Measurements from ENCODE around the gene ANKRD33.

Gene ANKRD33

GRCh38 chr12:51890511-51891171 lies 2.7 kb downstream of the ANKRD33 start:
- Histone ChIP-seq H3K4me1 (ENCODE audit: control insufficient read depth, insufficient read depth, low read length) (peaks cover 7% of the 10 kb centered on the region), H3K36me3 (ENCODE audit: control insufficient read depth in 2 of 2, insufficient read depth in 2 of 2, low read length in 2 of 2) (no peaks in the 10 kb centered on the region), H3K27me3 (ENCODE audit: control insufficient read depth in 1 of 2, insufficient read depth in 2 of 2, low read length in 2 of 2) (peaks cover 5 to 11% of the 10 kb centered on the region in 2 donors), H3K27ac (ENCODE audit: low read length) (no peak overlapping the region), H3K4me3 (ENCODE audit: low read length in 2 of 2) (no peak overlapping the region), H3K9ac (ENCODE audit: low read length in 2 of 2) (no peak overlapping the region), H3K9me3 (ENCODE audit: control insufficient read depth in 2 of 2, low read length in 2 of 2) (no peaks in the 10 kb centered on the region)

DNA sequence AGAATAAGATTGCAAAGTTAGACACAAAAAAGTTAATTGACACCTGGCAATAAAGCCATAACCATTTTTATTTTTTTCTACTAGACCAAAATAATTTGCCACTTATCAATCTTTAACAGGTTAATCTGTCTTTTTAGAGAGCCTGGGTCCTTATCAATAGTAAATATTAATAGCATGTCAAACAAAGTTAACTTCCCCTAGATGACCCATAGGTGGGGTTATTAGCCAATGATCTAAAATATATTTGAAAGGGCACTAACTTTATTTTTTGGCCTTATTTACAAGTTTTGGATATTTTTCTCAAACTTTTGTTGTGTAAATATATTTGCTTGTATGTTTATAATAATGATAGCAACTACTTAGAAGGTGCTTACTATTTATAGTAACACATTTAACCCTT lies 3.9 kb downstream of the ANKRD33 start:
- Histone ChIP-seq H3K36me3 (ENCODE audit: control insufficient read depth in 2 of 2, insufficient read depth in 2 of 2, low read length in 2 of 2) (no peaks in the 10 kb centered on the region), H3K4me3 (ENCODE audit: low read length in 2 of 2) (no peak overlapping the region), H3K9me3 (ENCODE audit: control insufficient read depth in 2 of 2, low read length in 2 of 2) (no peaks in the 10 kb centered on the region), H3K4me1 (ENCODE audit: control insufficient read depth, insufficient read depth, low read length) (peaks cover 10% of the 10 kb centered on the region), H3K27ac (ENCODE audit: low read length) (no peak overlapping the region), H3K9ac (ENCODE audit: low read length in 2 of 2) (no peak overlapping the region), H3K27me3 (ENCODE audit: control insufficient read depth in 1 of 2, insufficient read depth in 2 of 2, low read length in 2 of 2) (peaks cover 9 to 11% of the 10 kb centered on the region in 2 donors)

DNA sequence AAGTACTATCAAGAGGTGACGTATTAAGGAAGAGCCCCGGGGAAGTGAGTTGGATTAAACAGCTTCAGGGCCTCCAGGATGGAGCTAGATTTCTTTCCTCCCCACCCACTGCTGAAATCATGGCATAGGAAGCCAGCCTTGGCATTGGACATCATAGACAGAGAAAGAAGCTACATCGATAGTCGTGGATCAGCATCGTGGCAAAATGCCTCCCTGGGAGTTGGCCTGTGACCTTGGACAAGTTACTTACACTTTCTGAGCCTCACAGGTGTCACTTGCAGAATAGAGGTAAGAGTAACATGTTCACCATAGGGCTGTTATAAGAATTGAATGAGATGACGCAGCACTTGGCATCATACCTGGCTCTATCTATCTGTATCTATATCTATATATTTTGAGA lies 5.9 kb downstream of the ANKRD33 start:
- Histone ChIP-seq H3K4me1 (ENCODE audit: control insufficient read depth, insufficient read depth, low read length) (peaks cover 10% of the 10 kb centered on the region), H3K36me3 (ENCODE audit: control insufficient read depth in 2 of 2, insufficient read depth in 2 of 2, low read length in 2 of 2) (no peaks in the 10 kb centered on the region), H3K27me3 (ENCODE audit: control insufficient read depth in 1 of 2, insufficient read depth in 2 of 2, low read length in 2 of 2) (peaks cover 7 to 10% of the 10 kb centered on the region in 2 donors), H3K9ac (ENCODE audit: low read length in 2 of 2) (no peak overlapping the region), H3K4me3 (ENCODE audit: low read length in 2 of 2) (no peak overlapping the region), H3K27ac (ENCODE audit: low read length) (no peak overlapping the region), H3K9me3 (ENCODE audit: control insufficient read depth in 2 of 2, low read length in 2 of 2) (no peaks in the 10 kb centered on the region)

GRCh38 chr12:51895378-51896135 lies 7.7 kb downstream of the ANKRD33 start:
- H3K9me3 ChIP-seq (ENCODE audit: control insufficient read depth in 2 of 2, low read length in 2 of 2), result no peaks in the 10 kb centered on the region
- H3K36me3 ChIP-seq (ENCODE audit: control insufficient read depth in 2 of 2, insufficient read depth in 2 of 2, low read length in 2 of 2), result no peaks in the 10 kb centered on the region
- H3K4me3 ChIP-seq (ENCODE audit: low read length in 2 of 2), result no peak overlapping the region
- peaks cover 3 to 6% of the 10 kb centered on the region in 2 donors for H3K27me3 ChIP-seq (ENCODE audit: control insufficient read depth in 1 of 2, insufficient read depth in 2 of 2, low read length in 2 of 2)
- H3K9ac ChIP-seq (ENCODE audit: low read length in 2 of 2), result no peak overlapping the region
- H3K27ac ChIP-seq (ENCODE audit: low read length), result no peak overlapping the region
- H3K4me1 ChIP-seq (ENCODE audit: control insufficient read depth, insufficient read depth, low read length), result peaks cover 11% of the 10 kb centered on the region

DNA sequence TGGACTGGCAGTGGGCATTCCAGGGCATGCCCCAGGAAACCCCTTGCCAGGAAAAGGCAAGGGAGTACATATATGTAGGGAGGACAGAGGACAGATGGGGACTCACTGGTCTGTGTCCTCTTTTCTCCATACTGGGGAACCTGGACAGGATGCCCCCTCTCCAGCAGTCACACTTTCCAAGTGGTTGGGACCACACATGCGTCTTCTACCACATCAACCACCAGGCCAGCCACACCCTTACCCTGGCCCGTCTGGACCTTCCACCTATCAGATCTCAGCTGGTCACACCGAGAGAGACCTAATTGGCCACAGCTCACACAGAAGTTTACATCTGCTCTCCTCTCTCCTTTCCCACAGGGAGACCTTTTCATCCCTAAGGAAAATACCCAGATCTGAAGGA lies 8.3 kb downstream of the ANKRD33 start:
- H3K9me3 ChIP-seq (ENCODE audit: control insufficient read depth in 2 of 2, low read length in 2 of 2), result no peaks in the 10 kb centered on the region
- no peak overlapping the region for H3K4me3 ChIP-seq (ENCODE audit: low read length in 2 of 2)
- H3K27ac ChIP-seq (ENCODE audit: low read length), result no peak overlapping the region

DNA sequence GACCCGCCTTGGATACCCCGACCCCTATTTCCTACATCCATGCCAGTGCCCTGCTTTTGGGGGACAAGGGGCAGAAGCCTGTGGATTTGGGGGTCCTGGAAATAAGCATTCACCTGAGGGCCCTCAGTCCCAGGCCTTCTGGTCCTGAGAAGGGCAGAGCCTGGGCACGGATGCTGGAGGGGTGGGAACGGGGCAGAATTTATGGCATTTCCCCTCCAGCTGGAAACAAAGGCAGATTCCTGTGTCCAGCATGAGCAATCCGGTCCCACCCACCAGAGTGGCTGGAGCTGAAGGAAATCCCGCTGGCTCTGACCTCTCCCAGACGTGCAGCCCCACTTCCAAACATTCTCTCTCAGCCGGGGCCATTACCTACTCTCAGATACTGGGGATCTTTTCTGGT lies 9.3 kb downstream of the ANKRD33 start:
- peaks cover 0 to 6% of the 10 kb centered on the region in 2 donors for H3K27me3 ChIP-seq (ENCODE audit: control insufficient read depth in 1 of 2, insufficient read depth in 2 of 2, low read length in 2 of 2)
- no peaks in the 10 kb centered on the region for H3K9me3 ChIP-seq (ENCODE audit: control insufficient read depth in 2 of 2, low read length in 2 of 2)
- peaks cover 13% of the 10 kb centered on the region for H3K4me1 ChIP-seq (ENCODE audit: control insufficient read depth, insufficient read depth, low read length)
- H3K9ac ChIP-seq (ENCODE audit: low read length in 2 of 2), result no peak overlapping the region
- no peak overlapping the region for H3K27ac ChIP-seq (ENCODE audit: low read length)
- H3K4me3 ChIP-seq (ENCODE audit: low read length in 2 of 2), result no peak overlapping the region
- no peaks in the 10 kb centered on the region for H3K36me3 ChIP-seq (ENCODE audit: control insufficient read depth in 2 of 2, insufficient read depth in 2 of 2, low read length in 2 of 2)

More for the DNA sequence above, 8.3 kb downstream of the ANKRD33 start:
- H3K4me1 ChIP-seq (ENCODE audit: control insufficient read depth, insufficient read depth, low read length), result peaks cover 13% of the 10 kb centered on the region
- H3K27me3 ChIP-seq (ENCODE audit: control insufficient read depth in 1 of 2, insufficient read depth in 2 of 2, low read length in 2 of 2), result peaks cover 0 to 6% of the 10 kb centered on the region in 2 donors
- H3K9ac ChIP-seq (ENCODE audit: low read length in 2 of 2), result no peak overlapping the region
- no peaks in the 10 kb centered on the region for H3K36me3 ChIP-seq (ENCODE audit: control insufficient read depth in 2 of 2, insufficient read depth in 2 of 2, low read length in 2 of 2)

- Histone ChIP-seq H3K4me1 (ENCODE audit: control insufficient read depth, insufficient read depth, low read length) (peaks cover 13% of the 10 kb centered on the region), H3K9me3 (ENCODE audit: control insufficient read depth in 2 of 2, low read length in 2 of 2) (no peaks in the 10 kb centered on the region), H3K4me3 (ENCODE audit: low read length in 2 of 2) (no peak overlapping the region), H3K27ac (ENCODE audit: low read length) (no peak overlapping the region), H3K9ac (ENCODE audit: low read length in 2 of 2) (no peak overlapping the region), H3K27me3 (ENCODE audit: control insufficient read depth in 1 of 2, insufficient read depth in 2 of 2, low read length in 2 of 2) (peaks cover 0 to 6% of the 10 kb centered on the region in 2 donors), H3K36me3 (ENCODE audit: control insufficient read depth in 2 of 2, insufficient read depth in 2 of 2, low read length in 2 of 2) (no peaks in the 10 kb centered on the region)
Measured at GRCh38 chr12:51898506-51898905, 10.6 kb downstream of the ANKRD33 start.

DNA sequence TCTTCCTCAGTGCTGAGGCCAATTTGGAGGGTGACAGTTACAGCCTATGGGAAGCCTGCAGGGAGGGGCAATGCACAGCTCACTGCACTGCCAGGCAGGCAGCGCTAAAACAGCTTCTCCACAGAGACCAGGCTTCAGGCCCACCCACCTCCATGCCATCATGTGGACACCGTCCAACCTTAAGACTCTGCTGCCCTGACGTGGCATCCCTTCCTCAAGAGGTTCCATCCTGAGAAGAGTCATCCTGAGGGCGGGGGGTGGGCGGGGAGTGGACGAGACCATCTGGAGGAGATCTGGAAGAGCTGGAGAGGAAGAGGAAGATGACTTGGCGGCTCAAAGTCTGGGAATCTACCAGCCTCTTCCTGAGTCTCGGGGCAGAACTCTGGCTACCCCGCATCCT lies 11.0 kb downstream of the ANKRD33 start:
- Histone ChIP-seq H3K4me1 (ENCODE audit: control insufficient read depth, insufficient read depth, low read length) (peaks cover 13% of the 10 kb centered on the region), H3K27ac (ENCODE audit: low read length) (no peak overlapping the region), H3K9ac (ENCODE audit: low read length in 2 of 2) (no peak overlapping the region), H3K4me3 (ENCODE audit: low read length in 2 of 2) (no peak overlapping the region), H3K9me3 (ENCODE audit: control insufficient read depth in 2 of 2, low read length in 2 of 2) (no peaks in the 10 kb centered on the region), H3K36me3 (ENCODE audit: control insufficient read depth in 2 of 2, insufficient read depth in 2 of 2, low read length in 2 of 2) (no peaks in the 10 kb centered on the region), H3K27me3 (ENCODE audit: control insufficient read depth in 1 of 2, insufficient read depth in 2 of 2, low read length in 2 of 2) (peaks cover 0 to 6% of the 10 kb centered on the region in 2 donors)

GRCh38 chr12:51900323-51900889 lies 12.5 kb downstream of the ANKRD33 start:
- no peaks in the 10 kb centered on the region for H3K36me3 ChIP-seq (ENCODE audit: control insufficient read depth in 2 of 2, insufficient read depth in 2 of 2, low read length in 2 of 2)
- peaks cover 0 to 6% of the 10 kb centered on the region in 2 donors for H3K27me3 ChIP-seq (ENCODE audit: control insufficient read depth in 1 of 2, insufficient read depth in 2 of 2, low read length in 2 of 2)
- no peak overlapping the region for H3K9ac ChIP-seq (ENCODE audit: low read length in 2 of 2)
- peaks cover 10% of the 10 kb centered on the region for H3K4me1 ChIP-seq (ENCODE audit: control insufficient read depth, insufficient read depth, low read length)
- H3K9me3 ChIP-seq (ENCODE audit: control insufficient read depth in 2 of 2, low read length in 2 of 2), result no peaks in the 10 kb centered on the region
- H3K27ac ChIP-seq (ENCODE audit: low read length), result no peak overlapping the region
- H3K4me3 ChIP-seq (ENCODE audit: low read length in 2 of 2), result no peak overlapping the region

DNA sequence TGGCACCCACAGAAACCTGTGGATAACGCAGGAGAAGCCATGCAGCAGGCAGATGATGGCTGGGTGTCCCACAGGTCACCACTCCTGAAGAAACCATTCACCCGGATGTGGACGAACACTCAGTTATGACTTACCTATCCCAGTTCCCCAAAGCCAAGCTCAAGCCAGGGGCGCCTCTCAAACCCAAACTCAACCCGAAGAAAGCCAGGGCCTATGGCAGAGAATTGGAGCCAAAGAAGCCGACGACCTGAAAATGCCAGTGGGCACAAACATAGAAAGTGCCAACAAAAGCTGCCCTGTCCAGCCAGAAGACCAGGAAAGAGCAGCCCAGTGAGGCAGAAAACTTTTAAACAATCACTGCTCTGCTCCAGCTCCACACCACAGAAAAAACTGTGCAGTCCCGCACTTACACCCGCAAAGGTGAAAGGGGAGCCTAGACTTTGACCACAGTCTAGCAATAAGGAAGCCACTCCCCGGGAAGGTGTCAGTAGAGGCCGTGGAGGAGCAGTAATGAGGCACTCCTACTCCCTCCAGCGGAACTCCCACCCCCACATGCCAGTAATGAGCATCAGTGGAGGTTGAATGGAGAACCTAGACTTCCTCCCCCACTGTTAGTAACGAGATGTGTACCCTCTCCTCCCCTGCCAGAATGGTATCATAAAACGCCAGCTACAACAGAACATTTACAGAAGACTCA lies 13.4 kb downstream of the ANKRD33 start:
- H3K27me3 ChIP-seq (ENCODE audit: control insufficient read depth in 1 of 2, insufficient read depth in 2 of 2, low read length in 2 of 2), result peaks cover 2 to 4% of the 10 kb centered on the region in 2 donors
- H3K9ac ChIP-seq (ENCODE audit: low read length in 2 of 2), result no peak overlapping the region
- H3K4me3 ChIP-seq (ENCODE audit: low read length in 2 of 2), result no peak overlapping the region
- peaks cover 13% of the 10 kb centered on the region for H3K4me1 ChIP-seq (ENCODE audit: control insufficient read depth, insufficient read depth, low read length)
- H3K27ac ChIP-seq (ENCODE audit: low read length), result no peak overlapping the region
- H3K36me3 ChIP-seq (ENCODE audit: control insufficient read depth in 2 of 2, insufficient read depth in 2 of 2, low read length in 2 of 2), result no peaks in the 10 kb centered on the region
- no peaks in the 10 kb centered on the region for H3K9me3 ChIP-seq (ENCODE audit: control insufficient read depth in 2 of 2, low read length in 2 of 2)
